HepG2 (cell line): ENCODE measurements around the gene SNX21. TPM values are rescaled to one million over a fixed set of nuclear protein-coding genes. Genes with fewer than 3 reads are reported as not detected.

Experiments
- KAT7 ChIP-seq: IDR thresholded peaks from 2 replicates; pipeline ENCODE4 v1.6.1; 2018; ENCODE audit warnings: borderline replicate concordance, missing compliant biosample characterization
- NCOA1 ChIP-seq: sonication (generic); formaldehyde crosslinking; IDR thresholded peaks from 2 replicates; pipeline ENCODE4 v1.9.0; 2021; ENCODE audit warnings: missing genetic modification reagents
- NRL ChIP-seq: sonication (generic); formaldehyde crosslinking; IDR thresholded peaks from 2 replicates; pipeline ENCODE4 v1.5.0; 2020; ENCODE audit warnings: missing genetic modification reagents, mild to moderate bottlenecking, moderate library complexity, borderline replicate concordance
- POLR2AphosphoS5 ChIP-seq: IDR thresholded peaks from 2 replicates; pipeline ENCODE4 v1.6.1; 2012; ENCODE audit warnings: low read depth, low read length
- RARG ChIP-seq: sonication (generic); formaldehyde crosslinking; IDR thresholded peaks from 2 replicates; pipeline ENCODE4 v1.4.0; 2020; ENCODE audit warnings: low read depth, mild to moderate bottlenecking, missing genetic modification reagents
- RBFOX2 ChIP-seq: fragments of 200-400 bp; formaldehyde crosslinking; IDR thresholded peaks from 2 replicates; pipeline ENCODE4 v1.6.1; 2017; ENCODE audit warnings: low read depth, mild to moderate bottlenecking, low read length
- SMARCE1 ChIP-seq: fragments of 450-650 bp; IDR thresholded peaks from 2 replicates; pipeline ENCODE4 v1.6.1; 2017; ENCODE audit warnings: borderline replicate concordance
- TFE3 ChIP-seq: IDR thresholded peaks from 2 replicates; pipeline ENCODE4 v1.6.1; 2016
- ZNF280B ChIP-seq: sonication (generic); formaldehyde crosslinking; IDR thresholded peaks from 2 replicates; pipeline ENCODE4 v1.5.0; 2020; ENCODE audit warnings: missing genetic modification reagents, mild to moderate bottlenecking, borderline replicate concordance
- ZNF546 ChIP-seq: sonication (generic); formaldehyde crosslinking; conservative IDR thresholded peaks from 2 replicates; pipeline ENCODE4 v1.8.1; 2023; ENCODE audit warnings: mild to moderate bottlenecking, missing genetic modification reagents
- polyA plus RNA-seq, 8 experiments: library from polyadenylated mRNA; depleted of rRNA in 3 of 8; stranded (reverse) in 7 of 8; unstranded in 1 of 8; fragments of >200 nt; fragmentation: Illumina TruSeq in 4 of 8; extraction: Trizol in 4 of 8; gene quantifications; 2 replicates each; pipeline versions ENCODE4 v1.2.1 to v1.2.3, GENCODE V29; 2011 to 2016; ENCODE audit warnings: low read depth in 4 of 8, missing spikeins in 1 of 8, mixed read lengths in 1 of 8; ENCODE audit not compliant: insufficient read depth in 1 of 8
- total RNA-seq, 5 experiments: library from RNA; depleted of rRNA; stranded (reverse); fragments of >200 nt; fragmentation: Illumina TruSeq; extraction: Trizol; gene quantifications; 2 replicates each; pipeline ENCODE4 v1.2.3, GENCODE V29; 2016; ENCODE audit warnings: low read depth in 1 of 5
- TF ChIP-seq, protein P1 (sequence below): sonication (generic); formaldehyde crosslinking; IDR thresholded peaks from 2 replicates; pipeline ENCODE4 v1.5.1; 2020; ENCODE audit warnings: missing genetic modification reagents, mild to moderate bottlenecking, borderline replicate concordance
- TF ChIP-seq, protein P2 (sequence below): sonication (generic); formaldehyde crosslinking; IDR thresholded peaks from 2 replicates; pipeline ENCODE4 v1.4.0; 2020; ENCODE audit warnings: missing genetic modification reagents
- TF ChIP-seq, protein P3 (sequence below): sonication (generic); formaldehyde crosslinking; IDR thresholded peaks from 2 replicates; pipeline ENCODE4 v1.4.0; 2020; ENCODE audit warnings: missing genetic modification reagents, borderline replicate concordance
- TF ChIP-seq, protein P4 (sequence below): sonication (generic); formaldehyde crosslinking; IDR thresholded peaks from 2 replicates; pipeline ENCODE4 v1.9.0; 2022; ENCODE audit warnings: missing genetic modification reagents, mild to moderate bottlenecking, borderline replicate concordance
- TF ChIP-seq, protein P5 (sequence below): sonication (generic); formaldehyde crosslinking; IDR thresholded peaks from 2 replicates; pipeline ENCODE4 v1.5.0; 2020; ENCODE audit warnings: missing genetic modification reagents

SNX21 gene
- total and polyA plus RNA-seq, 2 of the 13 experiments (the other 11 are each of a cell fraction or from before 2014, with no cell fraction given): 7.7 to 12.8 TPM

DNA sequence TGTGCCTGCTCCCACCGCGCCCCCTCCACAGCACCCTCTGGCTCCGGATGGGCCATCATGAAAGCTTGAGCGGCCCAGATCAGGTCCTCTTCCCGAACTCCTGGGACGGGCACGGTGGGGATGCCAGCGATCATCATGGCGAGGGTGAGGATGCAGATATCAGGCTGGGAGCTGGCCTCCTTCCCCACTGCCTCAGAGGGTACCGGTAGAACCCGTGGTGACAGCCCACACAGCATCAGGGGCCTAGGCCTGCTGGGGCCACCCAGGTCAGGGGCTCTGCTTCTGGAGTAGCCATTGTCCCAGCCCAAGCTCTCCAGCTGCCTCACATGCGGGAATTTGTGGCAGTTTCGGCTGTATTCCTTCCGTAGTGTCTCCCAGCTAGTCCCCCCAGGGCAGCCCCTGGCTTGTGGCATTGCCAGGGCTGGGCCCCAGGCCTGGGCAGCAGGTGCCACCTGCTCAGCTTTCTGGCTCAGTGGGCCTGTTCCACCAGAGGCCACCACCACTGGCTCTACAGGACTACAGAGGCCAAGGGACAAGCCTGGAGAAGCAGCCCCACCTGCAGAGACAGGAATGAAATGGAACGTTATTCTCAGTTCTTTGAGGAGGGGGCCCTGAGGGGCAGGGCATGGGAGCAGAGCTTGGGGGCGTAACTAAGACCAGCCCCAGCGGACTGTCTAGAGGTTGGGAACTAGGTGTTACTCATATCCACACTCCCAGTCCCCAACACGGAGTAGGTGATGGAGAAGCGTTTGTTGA, 53.2 kb downstream of the SNX21 start (continued):
- TF ChIP-seq ZNF280B (CRISPR knock-in tag): peak; percentile 77
- TF ChIP-seq POLR2AphosphoS5: peak; percentile 31
- TF ChIP-seq, protein P1, sequence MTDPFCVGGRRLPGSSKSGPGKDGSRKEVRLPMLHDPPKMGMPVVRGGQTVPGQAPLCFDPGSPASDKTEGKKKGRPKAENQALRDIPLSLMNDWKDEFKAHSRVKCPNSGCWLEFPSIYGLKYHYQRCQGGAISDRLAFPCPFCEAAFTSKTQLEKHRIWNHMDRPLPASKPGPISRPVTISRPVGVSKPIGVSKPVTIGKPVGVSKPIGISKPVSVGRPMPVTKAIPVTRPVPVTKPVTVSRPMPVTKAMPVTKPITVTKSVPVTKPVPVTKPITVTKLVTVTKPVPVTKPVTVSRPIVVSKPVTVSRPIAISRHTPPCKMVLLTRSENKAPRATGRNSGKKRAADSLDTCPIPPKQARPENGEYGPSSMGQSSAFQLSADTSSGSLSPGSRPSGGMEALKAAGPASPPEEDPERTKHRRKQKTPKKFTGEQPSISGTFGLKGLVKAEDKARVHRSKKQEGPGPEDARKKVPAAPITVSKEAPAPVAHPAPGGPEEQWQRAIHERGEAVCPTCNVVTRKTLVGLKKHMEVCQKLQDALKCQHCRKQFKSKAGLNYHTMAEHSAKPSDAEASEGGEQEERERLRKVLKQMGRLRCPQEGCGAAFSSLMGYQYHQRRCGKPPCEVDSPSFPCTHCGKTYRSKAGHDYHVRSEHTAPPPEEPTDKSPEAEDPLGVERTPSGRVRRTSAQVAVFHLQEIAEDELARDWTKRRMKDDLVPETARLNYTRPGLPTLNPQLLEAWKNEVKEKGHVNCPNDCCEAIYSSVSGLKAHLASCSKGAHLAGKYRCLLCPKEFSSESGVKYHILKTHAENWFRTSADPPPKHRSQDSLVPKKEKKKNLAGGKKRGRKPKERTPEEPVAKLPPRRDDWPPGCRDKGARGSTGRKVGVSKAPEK: no peak
- 0 out of 2 replicates have a peak, but pooled peaks have one; percentile 45 for TF ChIP-seq NRL
- TF ChIP-seq SMARCE1: no peak
- TF ChIP-seq, protein P2, sequence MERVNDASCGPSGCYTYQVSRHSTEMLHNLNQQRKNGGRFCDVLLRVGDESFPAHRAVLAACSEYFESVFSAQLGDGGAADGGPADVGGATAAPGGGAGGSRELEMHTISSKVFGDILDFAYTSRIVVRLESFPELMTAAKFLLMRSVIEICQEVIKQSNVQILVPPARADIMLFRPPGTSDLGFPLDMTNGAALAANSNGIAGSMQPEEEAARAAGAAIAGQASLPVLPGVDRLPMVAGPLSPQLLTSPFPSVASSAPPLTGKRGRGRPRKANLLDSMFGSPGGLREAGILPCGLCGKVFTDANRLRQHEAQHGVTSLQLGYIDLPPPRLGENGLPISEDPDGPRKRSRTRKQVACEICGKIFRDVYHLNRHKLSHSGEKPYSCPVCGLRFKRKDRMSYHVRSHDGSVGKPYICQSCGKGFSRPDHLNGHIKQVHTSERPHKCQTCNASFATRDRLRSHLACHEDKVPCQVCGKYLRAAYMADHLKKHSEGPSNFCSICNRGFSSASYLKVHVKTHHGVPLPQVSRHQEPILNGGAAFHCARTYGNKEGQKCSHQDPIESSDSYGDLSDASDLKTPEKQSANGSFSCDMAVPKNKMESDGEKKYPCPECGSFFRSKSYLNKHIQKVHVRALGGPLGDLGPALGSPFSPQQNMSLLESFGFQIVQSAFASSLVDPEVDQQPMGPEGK (CRISPR knock-in tag): peak; percentile 19; the same call in 1 of the 2 replicates
- TF ChIP-seq, protein P3, sequence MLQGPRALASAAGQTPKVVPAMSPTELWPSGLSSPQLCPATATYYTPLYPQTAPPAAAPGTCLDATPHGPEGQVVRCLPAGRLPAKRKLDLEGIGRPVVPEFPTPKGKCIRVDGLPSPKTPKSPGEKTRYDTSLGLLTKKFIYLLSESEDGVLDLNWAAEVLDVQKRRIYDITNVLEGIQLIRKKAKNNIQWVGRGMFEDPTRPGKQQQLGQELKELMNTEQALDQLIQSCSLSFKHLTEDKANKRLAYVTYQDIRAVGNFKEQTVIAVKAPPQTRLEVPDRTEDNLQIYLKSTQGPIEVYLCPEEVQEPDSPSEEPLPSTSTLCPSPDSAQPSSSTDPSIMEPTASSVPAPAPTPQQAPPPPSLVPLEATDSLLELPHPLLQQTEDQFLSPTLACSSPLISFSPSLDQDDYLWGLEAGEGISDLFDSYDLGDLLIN (CRISPR knock-in tag): no peak
- TF ChIP-seq TFE3 (CRISPR knock-in tag): no peak
- no peak for TF ChIP-seq KAT7
- TF ChIP-seq ZNF546 (CRISPR knock-in tag): no peak
- peak; percentile 71; the same call in 1 of the 2 replicates for TF ChIP-seq RBFOX2
- TF ChIP-seq, protein P4, sequence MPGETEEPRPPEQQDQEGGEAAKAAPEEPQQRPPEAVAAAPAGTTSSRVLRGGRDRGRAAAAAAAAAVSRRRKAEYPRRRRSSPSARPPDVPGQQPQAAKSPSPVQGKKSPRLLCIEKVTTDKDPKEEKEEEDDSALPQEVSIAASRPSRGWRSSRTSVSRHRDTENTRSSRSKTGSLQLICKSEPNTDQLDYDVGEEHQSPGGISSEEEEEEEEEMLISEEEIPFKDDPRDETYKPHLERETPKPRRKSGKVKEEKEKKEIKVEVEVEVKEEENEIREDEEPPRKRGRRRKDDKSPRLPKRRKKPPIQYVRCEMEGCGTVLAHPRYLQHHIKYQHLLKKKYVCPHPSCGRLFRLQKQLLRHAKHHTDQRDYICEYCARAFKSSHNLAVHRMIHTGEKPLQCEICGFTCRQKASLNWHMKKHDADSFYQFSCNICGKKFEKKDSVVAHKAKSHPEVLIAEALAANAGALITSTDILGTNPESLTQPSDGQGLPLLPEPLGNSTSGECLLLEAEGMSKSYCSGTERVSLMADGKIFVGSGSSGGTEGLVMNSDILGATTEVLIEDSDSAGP: peak; percentile 38; the same call in 1 of the 2 replicates
- no peak for TF ChIP-seq RARG
- TF ChIP-seq NCOA1 (CRISPR knock-in tag): no peak
- TF ChIP-seq, protein P5, sequence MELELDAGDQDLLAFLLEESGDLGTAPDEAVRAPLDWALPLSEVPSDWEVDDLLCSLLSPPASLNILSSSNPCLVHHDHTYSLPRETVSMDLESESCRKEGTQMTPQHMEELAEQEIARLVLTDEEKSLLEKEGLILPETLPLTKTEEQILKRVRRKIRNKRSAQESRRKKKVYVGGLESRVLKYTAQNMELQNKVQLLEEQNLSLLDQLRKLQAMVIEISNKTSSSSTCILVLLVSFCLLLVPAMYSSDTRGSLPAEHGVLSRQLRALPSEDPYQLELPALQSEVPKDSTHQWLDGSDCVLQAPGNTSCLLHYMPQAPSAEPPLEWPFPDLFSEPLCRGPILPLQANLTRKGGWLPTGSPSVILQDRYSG (CRISPR knock-in tag): no peak
